ENCODE data around the gene CCDC57. TPM values are rescaled to one million over a fixed set of nuclear protein-coding genes. Genes with fewer than 3 reads are reported as not detected.

The CCDC57 gene
- total and polyA plus RNA-seq, 12 donors: 7.0 to 34.5 (median 10.7) TPM

GRCh38 chr17:82083533-82084359, 128.9 kb downstream of the CCDC57 start:
- Histone ChIP-seq H3K36me3 (peaks cover 0 to 99% (median 74%) of the 10 kb centered on the region in 9 donors), H3K9me3 (no peaks in the 10 kb centered on the region), H3K27me3 (no peaks in the 10 kb centered on the region), H3K4me3 (no peak overlapping the region), H3K4me1 (no peaks in the 10 kb centered on the region), H3K27ac (no peak overlapping the region)
- WGBS, 2 donors: 91 to 93% methylated on average over 52 to 55 of the region's 55 CpGs
- TF ChIP-seq, protein P1, sequence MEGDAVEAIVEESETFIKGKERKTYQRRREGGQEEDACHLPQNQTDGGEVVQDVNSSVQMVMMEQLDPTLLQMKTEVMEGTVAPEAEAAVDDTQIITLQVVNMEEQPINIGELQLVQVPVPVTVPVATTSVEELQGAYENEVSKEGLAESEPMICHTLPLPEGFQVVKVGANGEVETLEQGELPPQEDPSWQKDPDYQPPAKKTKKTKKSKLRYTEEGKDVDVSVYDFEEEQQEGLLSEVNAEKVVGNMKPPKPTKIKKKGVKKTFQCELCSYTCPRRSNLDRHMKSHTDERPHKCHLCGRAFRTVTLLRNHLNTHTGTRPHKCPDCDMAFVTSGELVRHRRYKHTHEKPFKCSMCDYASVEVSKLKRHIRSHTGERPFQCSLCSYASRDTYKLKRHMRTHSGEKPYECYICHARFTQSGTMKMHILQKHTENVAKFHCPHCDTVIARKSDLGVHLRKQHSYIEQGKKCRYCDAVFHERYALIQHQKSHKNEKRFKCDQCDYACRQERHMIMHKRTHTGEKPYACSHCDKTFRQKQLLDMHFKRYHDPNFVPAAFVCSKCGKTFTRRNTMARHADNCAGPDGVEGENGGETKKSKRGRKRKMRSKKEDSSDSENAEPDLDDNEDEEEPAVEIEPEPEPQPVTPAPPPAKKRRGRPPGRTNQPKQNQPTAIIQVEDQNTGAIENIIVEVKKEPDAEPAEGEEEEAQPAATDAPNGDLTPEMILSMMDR (IDR thresholded peaks at IDR 0.05): no peak
- DNase-seq (no peak), ATAC-seq (no peak)
- intact Hi-C loops (cut with DNase I): no loop called here

- H3K36me3 ChIP-seq: peaks cover 0 to 97% (median 67%) of the 10 kb centered on the region in 9 donors
- TF ChIP-seq, protein P1 (IDR thresholded peaks at IDR 0.05): no peak
- no peak overlapping the region for H3K4me3 ChIP-seq
- H3K27ac ChIP-seq: no peak overlapping the region
- WGBS, 2 donors: 94 to 95% methylated on average over 24 of the region's 24 CpGs
- H3K4me1 ChIP-seq: peaks cover 0 to 5% (median 0%) of the 10 kb centered on the region in 9 donors
- DNase-seq: no peak
- H3K27me3 ChIP-seq: no peaks in the 10 kb centered on the region
- no peaks in the 10 kb centered on the region for H3K9me3 ChIP-seq
- intact Hi-C loops (cut with DNase I): no loop called here
- no peak for ATAC-seq
Observed at GRCh38 chr17:82083009-82083408, 129.6 kb downstream of the CCDC57 start.

GRCh38 chr17:82082456-82082855, 130.2 kb downstream of the CCDC57 start:
- Histone ChIP-seq H3K27me3 (no peaks in the 10 kb centered on the region), H3K4me3 (no peak overlapping the region), H3K4me1 (peaks cover 0 to 6% (median 0%) of the 10 kb centered on the region in 9 donors), H3K9me3 (no peaks in the 10 kb centered on the region), H3K36me3 (peaks cover 0 to 92% (median 63%) of the 10 kb centered on the region in 9 donors), H3K27ac (no peak overlapping the region)
- WGBS, 2 donors: 92 to 95% methylated on average over 19 of the region's 19 CpGs
- intact Hi-C loops (cut with DNase I): no loop called here
- DNase-seq (no peak), ATAC-seq (no peak)
- TF ChIP-seq, protein P1 (IDR thresholded peaks at IDR 0.05): no peak

GRCh38 chr17:82081966-82082365, 130.7 kb downstream of the CCDC57 start:
- no peak overlapping the region for H3K27ac ChIP-seq
- no peak for DNase-seq
- no peaks in the 10 kb centered on the region for H3K27me3 ChIP-seq
- ATAC-seq: no peak
- peaks cover 0 to 87% (median 58%) of the 10 kb centered on the region in 9 donors for H3K36me3 ChIP-seq
- H3K4me3 ChIP-seq: no peak overlapping the region
- 90 to 95% methylated on average over 21 to 22 of the region's 22 CpGs for WGBS, 2 donors
- TF ChIP-seq, protein P1 (IDR thresholded peaks at IDR 0.05): no peak
- intact Hi-C loops (cut with DNase I): no loop called here
- H3K4me1 ChIP-seq: peaks cover 0 to 6% (median 0%) of the 10 kb centered on the region in 9 donors
- no peaks in the 10 kb centered on the region for H3K9me3 ChIP-seq

Measured in heart right ventricle (tissue), 16 donors.